OCI-M2 (cell line): ENCODE data around the gene WDR59.

Experiments used
- DNase-seq: peaks from one replicate; lab custom pipeline; 2025; ENCODE audit not compliant: unreplicated experiment; lab: John Stamatoyannopoulos, UW

WDR59 gene

DNA sequence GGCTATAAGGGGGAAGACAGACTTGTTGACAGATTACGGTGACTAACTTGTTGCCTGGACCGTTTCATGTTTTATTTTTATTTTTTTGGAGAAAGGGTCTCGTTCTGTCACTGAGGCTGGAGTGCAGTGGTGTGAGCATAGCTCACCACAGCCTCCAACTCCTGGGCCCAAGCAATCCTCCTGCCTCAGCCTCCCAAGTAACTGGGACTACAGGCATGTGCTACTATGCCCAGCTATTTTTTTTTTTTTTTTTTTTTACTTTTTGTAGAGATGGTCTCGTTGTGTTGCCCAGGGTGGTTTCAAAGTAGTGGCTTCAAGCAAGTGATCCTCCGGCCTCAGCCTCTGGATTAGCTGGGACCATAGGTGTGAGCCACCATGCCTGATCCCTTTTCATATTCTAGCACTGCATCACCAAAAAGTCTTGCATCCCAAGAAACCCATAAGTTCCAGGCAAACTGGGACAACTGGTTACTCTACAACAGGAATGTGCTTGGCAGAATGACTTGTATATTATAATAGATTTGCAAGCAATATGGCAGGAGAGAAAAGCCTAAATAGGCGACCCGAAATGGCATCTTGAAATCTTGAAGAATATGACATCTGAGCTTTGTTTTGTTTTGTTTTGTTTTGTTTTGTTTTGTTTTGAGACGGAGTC, 2.2 kb upstream of the WDR59 start:
- DNase-seq, result no peak

DNA sequence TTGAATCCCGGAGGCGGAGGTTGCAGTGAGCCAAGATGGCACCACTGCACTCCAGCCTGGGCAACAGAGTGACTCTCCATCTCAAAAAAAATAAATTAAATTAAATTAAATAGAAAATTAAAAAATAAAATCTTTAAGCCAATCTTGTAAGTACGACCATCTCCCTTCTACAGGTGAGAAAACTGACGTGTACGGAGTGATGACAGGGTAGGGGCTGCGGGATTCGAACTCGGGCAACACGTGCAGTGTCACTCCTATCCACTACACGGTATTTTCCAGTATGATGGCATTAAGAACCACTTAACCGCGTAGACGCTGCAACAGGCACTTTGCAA, 762 bp downstream of the WDR59 start:
- DNase-seq, result no peak

DNA sequence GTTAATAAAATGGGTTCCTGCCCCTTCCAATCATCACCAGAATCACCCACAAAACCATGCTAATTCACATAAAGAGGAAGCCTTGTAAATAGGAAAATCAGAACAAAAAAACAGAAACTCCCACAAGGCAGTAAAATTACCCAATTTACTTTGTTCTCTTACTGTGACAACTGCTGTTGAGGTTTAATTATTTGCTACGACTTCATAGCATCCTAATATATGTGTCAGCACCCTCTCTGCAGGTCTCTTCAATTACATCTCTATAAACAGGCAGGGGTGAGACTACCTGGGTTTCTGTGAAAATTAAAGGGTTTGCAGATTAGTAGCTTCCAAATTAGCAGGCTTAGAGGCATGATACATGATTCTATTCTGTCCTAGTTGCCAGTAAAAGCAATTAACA, 2.7 kb downstream of the WDR59 start:
- DNase-seq, result no peak

DNA sequence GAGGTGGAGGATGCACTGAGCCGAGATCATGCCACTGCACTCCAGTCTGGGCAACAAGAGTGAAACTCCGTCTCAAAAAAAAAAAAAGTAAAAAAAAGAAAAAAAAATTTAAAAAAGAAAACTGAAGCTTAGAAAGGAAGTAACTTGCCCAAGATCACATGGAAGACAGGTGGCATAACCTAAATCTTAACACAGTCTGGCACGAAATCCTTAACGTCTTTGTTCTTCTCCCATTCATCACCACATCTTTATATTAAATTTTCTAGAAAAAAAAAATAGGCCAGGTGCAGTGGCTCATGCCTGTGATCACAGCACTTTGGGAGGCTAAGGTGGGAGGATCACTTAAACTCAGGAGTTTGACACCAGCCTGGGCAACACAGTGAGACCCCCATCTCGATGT, 9.3 kb downstream of the WDR59 start:
- DNase-seq, result no peak

DNA sequence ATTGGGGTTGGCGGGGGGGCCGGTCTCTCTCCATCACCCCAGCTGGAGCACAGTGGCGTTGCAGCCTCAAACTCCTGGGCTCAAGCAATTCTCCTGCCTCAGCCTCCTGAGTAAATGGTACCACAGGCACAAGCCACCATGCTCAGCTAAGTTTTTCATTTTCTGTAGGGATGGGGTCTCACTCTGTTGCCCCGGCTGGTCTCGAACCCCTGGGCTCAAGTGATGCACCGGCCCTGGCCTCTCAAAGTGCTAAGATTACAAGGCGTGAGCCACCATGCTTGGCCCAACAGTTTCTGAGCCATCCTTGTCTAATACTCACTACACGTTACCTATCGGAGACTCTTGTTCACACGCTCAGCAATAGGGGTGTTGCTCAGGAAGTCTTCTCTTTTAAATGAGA, 11.6 kb downstream of the WDR59 start:
- DNase-seq, result no peak

DNA sequence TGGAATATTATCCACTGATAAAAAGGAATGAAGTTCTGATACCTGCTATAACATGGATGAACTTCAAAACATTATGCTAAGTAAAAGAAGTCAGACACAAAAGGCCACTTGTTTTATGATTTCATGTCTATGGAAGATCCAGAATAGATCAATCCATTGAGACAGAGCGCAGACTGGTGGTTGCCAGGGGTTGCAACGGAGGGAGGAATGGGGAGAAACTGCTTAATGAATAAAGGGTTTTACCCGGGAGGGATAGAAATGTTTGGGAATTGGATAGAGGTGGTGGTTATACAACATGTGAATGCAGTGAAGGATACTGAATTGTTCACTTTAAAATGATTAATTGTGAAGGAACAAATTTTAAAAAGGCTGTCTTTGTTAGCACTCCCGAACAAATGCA, 30.2 kb downstream of the WDR59 start:
- no peak for DNase-seq

DNA sequence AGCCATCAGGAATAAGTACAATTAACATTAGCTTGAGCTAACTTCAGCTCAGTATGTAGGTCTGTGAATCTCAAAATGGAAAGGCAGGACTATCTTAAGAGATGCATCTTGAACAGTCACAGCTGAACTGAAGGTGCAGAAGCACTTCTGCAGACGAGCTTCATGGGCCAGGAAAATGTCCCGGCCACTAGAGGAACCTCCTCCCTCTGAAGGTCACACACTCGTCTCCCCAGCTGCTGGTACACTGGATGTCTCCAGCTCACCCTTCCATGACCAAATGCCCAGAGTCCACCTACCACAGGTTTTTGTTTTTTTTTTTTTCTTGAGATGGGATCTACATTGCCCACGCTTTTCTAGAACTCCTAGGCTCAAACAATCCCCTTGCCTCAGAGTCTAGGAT, 33.2 kb downstream of the WDR59 start:
- DNase-seq, result no peak

DNA sequence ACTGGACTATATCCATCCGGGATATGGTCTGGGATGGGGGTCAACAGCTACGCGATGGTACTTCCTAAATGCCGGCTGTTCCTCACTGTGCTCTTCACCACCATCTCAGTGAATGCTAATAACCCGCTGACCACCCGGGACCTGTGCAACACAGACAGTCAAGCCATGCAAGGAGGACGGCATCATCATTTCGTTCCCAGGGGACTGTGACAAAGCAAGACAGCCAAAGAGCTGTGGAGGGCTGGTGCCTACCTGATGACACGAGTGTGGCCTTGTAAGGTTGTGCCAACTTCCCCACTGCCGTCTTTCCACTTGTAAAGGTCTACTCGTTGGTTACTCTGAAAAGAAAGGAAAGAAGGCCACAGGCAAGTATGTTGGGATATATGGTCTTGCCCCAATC, 33.7 kb downstream of the WDR59 start:
- DNase-seq, result no peak

DNA sequence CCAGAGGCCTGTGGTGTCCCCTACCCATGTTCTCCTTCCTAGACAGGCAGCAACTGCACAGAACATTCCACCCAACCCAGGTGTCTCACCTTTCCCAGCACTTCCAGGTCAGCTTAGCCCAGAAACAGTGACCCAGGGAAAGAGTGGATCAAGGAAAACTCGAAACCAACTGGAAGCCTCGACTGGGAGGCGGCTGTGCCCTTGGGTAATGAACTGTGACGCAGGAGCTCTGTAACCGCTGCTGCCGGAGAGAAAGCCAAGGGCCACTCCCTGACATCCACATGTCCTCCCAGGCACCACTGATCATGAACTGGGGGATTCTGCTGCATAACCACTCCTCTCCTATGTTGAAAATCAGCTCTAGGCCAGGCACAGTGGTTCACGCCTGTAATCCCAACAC, 34.4 kb downstream of the WDR59 start:
- DNase-seq, result no peak

DNA sequence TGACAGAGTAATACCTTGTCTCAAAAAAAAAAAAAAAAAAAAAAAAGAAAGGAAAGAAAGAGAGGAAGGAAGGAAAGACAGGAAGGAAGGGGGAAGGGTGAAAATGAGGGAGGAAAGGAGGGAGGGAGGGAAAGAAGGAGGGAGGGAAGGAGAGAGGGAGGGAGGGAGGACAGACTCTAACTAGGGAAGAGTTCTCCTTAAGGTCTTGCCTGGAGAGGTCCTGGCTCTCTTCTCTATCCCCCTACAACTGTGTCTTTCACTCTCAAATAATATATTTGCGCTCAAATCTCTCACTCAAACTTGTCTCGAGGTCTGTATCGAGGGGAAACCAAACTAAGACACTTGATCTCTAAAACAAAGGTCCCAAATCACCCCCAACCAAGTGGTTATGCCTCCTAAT, 35.6 kb downstream of the WDR59 start:
- DNase-seq, result no peak

DNA sequence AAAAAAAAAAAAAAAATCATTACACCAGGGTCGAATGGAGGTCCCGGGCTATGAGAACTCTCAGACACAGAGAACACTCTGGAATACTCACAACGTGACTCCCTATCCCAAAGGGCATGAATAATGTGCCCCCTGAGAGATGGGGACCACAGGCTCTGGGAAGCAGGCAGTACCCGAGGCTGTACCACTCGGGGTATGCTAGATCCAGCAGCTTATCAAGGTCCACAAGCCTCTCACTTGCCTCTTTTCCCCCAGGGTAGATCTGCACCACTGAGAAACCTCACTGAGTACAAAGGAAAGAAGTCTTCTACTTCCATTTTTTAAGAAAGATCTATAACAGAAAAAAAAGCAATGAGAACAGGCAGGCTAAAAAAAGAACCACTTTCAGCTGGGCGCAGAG, 40.5 kb downstream of the WDR59 start:
- DNase-seq, result no peak

DNA sequence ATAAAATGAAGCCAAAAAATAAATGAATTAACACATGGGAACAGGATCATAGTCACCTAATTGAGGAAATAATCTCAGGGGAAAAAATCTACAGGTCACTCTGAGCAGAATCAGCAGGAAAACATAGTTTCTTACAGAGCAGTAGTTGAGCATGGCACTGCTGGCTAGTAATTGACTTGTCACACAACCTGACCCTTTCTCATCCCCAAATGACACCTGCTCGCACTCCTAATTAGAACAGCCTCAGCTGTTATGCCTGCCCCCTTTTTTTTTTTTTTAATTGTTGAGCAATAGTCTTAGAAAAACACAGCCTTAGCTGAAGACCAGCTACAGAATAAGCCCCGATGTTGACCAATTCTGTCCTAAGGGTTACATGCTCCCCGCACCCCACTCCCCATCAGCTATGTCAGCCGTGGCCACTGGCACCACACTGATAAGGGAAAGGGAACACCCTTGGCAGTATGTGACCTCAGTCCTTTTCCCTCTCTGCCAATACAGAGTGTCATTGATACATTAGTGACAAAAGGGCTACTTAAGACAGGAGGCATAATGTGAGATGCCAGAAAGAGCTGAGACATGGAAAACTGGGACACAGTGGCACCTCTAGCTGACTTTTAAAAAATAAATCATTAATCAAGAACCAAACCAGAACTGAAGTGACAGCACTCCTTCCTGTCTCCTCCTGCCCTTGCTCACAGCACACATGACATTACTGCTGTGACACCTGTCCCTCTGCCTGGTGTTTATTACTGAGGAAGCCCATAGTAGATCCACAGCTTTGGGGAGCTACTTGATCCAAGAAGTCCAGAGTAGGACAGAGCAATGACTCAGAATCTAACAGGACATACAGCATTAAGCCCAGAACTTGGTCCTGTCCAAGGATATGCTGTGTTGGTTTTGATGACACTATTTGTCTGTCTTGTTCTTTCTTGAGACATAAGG, 41.7 kb downstream of the WDR59 start:
- DNase-seq, result no peak

DNA sequence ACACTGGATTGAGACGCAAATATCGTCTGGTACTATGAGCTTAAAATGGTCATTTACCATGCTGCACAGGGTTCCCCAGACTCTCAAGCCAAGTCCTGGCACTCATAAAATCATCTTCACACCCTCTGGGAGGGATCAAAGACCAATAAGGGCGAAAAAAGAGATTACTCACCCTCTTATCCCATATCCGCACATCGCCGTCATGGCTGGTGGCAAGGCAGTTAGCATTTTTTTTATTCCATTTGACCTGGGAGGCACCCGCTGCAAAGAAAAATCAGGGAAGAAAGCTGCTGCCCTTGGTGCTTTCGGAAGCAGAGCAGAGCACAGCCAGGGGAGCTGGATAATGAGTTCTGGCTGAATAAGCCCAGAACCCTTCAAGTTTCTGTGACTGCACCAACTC, 42.4 kb downstream of the WDR59 start:
- DNase-seq, result no peak

DNA sequence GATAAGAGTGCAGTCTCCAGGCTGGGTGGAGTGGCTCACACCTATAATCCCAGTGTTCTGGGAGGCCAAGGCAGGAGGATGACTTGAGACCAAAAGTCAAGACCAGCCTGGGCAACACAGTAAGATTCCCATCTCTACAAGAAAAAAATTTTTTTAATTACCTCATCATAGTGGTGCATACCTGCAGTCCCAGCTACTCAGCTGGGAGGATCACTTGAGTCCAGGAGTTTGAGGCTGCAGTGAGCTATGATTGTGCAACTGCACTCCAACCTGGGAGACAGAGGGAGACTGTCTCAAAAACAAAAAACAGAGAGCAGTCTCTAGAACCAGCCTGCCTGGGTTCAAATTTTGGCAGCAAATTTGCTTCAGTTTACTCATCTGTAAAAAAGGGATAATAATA, 45.2 kb downstream of the WDR59 start:
- DNase-seq, result no peak

DNA sequence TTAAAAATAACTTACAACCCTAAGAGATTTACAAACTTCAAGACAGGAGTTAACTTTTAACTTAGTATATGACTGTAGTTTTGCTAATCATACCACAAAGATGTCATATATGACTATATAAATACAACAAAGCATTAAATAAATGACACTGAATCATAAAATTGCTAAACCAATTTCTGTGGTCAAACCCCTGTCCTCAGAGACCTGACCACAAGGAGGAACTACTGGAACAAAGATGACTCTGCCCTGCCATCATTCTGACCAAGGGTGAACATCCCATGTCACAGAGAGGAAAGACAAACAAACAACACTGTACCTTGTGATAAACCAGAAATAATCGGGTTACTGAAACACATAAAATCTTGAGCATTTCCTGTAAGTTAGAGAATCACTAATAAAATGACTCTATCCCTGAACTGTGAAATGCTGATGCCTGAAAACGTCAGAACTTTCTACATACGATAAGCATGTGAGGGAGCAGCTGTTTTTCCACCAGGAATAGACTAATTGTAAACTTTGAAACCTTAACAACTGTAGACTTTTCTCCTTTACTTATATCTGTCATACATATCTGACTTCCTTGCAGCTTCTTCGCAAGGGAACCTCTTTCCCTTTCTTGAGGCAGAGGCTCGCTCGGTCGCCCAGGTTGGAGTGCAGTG, 47.9 kb downstream of the WDR59 start:
- DNase-seq, result no peak

DNA sequence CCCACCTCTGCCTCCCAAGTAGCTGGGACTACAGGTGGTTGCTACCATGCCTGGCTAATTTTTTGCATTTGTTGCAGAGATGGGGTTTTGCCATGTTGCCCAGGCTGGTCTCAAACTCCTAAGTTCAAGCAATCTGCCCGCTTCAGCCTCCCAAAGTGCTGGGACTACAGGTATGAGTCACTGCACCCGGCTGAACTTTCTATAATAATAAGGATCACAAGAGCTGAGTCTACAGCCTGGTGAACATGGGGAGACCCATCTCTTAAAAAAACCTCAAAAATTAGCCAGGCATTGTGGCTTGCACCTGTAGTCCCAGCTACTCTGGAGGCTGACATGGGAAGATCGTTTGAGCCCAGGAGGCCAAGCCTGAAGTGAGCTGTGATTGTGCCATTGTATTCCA, 53.5 kb downstream of the WDR59 start:
- no peak for DNase-seq

DNA sequence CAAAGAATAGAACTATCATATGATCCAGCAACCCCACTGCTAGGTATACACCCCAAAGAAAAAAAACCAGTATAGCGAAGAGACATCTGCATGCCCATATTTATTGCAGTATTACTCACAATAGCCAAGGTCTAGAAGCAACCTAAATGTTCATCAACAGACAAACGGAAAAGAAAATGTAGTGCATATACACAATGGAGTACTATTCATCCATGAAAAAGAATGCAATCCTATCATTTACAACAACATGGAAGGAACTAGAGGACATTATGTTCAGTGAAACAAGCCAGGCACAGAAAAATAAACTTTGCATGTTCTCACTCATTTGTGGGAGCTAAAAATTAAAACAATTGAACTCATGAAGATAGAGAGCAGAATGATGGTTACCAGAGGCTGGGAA, 55.3 kb downstream of the WDR59 start:
- no peak for DNase-seq

DNA sequence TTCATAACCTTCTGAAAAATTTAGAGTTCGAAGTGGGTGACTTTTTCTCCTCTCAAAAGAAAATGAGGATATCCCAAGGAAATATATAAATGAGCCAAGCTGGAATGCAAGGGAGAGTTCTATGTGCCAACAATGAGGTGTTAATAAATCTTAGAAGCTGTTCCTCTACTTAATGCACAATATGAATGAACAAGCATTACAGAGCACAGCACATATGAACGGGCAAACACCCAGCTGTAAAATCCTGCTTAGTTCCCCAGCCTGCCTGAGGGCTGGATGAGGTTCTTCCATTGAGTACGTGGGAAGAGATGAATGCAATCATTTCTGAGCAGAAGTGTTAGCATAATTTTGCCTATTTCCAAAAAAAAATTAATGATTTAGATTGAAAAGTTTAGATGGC, 58.1 kb downstream of the WDR59 start:
- DNase-seq, result no peak

DNA sequence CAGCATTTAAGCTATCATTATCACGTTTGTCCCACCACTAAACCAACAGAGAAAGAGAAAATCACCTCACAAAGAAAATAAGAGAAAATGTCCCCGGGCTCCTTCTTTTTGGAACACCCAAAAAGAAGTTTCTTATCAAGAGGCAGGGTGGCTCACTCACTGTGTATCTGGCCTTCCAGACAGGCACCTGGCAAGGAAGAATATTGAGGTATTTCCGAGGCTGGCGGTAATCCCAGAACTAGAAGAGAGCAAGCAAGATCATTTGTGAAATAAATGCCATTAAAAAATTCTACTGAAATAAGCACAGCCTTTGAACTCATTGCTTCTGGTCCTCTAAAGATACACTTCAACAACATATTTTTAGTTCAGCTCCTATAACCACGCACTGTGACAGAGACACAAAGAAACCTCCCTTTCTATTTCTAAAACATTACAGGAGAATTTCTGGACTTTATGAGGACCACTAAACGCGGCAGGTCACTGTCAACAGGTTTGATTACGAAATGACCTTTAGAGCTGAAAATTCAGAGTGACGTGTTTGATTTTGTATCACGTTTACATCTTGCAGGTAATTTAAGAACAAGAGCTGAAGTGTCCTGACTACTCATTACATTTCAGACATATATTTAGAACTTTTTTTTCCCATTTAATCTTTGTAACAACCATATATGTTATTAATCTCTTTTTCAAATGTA, 61.0 kb downstream of the WDR59 start:
- no peak for DNase-seq

DNA sequence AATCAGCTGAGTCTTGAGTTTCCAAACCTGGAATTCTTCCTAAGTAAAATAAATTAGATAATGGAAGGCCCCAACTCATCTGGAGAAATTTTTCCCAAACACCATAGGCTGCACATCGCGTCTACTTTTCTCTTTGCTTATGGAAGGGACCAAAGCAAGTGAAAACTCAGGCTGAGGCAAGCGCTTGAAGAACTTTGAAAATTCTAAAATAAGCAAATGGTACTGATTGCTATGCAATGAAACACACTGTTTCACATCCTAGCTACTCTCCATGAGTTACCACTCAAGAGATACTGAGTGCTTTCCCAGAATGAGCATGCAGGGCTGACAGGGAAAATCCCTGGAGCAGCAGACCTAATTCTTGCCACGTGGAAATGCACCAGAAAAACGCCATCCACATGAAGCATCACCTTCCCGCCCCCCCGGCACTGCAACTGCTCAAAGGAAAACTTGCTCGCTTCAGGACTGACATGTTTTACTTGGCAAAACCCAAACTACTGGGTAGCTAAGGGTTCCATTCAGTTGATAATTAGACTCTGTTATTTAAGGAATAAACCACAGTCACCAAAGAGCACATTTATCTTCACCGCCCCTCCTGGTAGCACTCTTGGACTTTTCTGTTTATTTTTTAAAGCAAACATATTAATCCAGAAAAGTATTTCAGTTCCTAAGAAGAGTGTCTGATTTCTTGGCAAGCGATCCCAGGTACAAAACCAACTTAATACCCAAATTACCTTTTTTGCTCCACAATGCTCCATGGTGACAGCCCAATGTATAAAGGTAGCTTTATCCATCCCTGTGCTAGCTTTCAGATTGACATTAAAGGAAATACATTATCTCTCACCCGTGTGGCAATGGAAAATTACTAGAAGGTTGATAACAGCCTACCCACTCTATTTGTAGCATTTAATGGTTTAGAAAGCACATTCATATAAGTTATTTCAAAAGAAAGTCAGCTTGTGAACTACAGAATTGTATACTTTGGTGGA, 62.5 kb downstream of the WDR59 start:
- DNase-seq, result no peak
